Neural progenitor cell (in vitro differentiated cells): ENCODE data around the gene SYCE1L. TPM values are rescaled to one million over a fixed set of nuclear protein-coding genes. Genes with fewer than 3 reads are reported as not detected.

Source experiments
- DNase-seq: peaks from one replicate; pipeline ENCODE4 v3.0.0-alpha.2; 2016; ENCODE audit warnings: low spot score
- H2AFZ ChIP-seq: fragments of 200-600 bp; sonication (generic); replicated peaks from 2 replicates; pipeline ENCODE4 v1.6.1; 2016; ENCODE audit warnings: antibody characterized with exemption
- H3F3A ChIP-seq: fragments of 200-600 bp; sonication (generic); 2 replicates; pipeline ENCODE4 v1.6.1; 2016; ENCODE audit warnings: antibody characterized with exemption, low read depth
- H3K27ac ChIP-seq: fragments of 200-600 bp; sonication (generic); 2 replicates; pipeline ENCODE4 v1.5.1; 2016; ENCODE audit warnings: mild to moderate bottlenecking
- H3K27me3 ChIP-seq: fragments of 200-600 bp; sonication (generic); 2 replicates; pipeline ENCODE4 v1.6.1; 2016; ENCODE audit warnings: mild to moderate bottlenecking, moderate library complexity
- H3K36me3 ChIP-seq: fragments of 200-600 bp; sonication (generic); 2 replicates; pipeline ENCODE4 v1.5.1; 2016
- H3K4me1 ChIP-seq: fragments of 200-600 bp; sonication (generic); 2 replicates; pipeline ENCODE4 v1.6.1; 2016; ENCODE audit warnings: mixed run types
- H3K4me2 ChIP-seq: fragments of 200-600 bp; sonication (generic); 2 replicates; pipeline ENCODE4 v1.6.1; 2016
- H3K4me3 ChIP-seq: fragments of 200-600 bp; sonication (generic); 2 replicates; pipeline ENCODE4 v1.5.1; 2016
- H3K79me2 ChIP-seq: fragments of 200-600 bp; sonication (generic); 2 replicates; pipeline ENCODE4 v1.6.1; 2016; ENCODE audit warnings: low read depth
- H3K9ac ChIP-seq: fragments of 200-600 bp; sonication (generic); 2 replicates; pipeline ENCODE4 v1.6.1; 2016
- H3K9me3 ChIP-seq: fragments of 200-600 bp; sonication (generic); 2 replicates; pipeline ENCODE4 v1.5.1; 2016; ENCODE audit warnings: low read depth
- H4K20me1 ChIP-seq: fragments of 200-600 bp; sonication (generic); 2 replicates; pipeline ENCODE4 v1.6.1; 2016; ENCODE audit warnings: low read depth
- H3K27ac Mint-ChIP-seq: 3 replicates; pipeline ENCODE4 v1.8.0; 2021; ENCODE audit warnings: mixed read lengths
- H3K27me3 Mint-ChIP-seq: 2 replicates; pipeline ENCODE4 v1.8.0; 2022; ENCODE audit warnings: low read depth, mild to moderate bottlenecking, inconsistent platforms, moderate library complexity, mixed read lengths; ENCODE audit not compliant: insufficient read depth
- H3K36me3 Mint-ChIP-seq: 3 replicates; pipeline ENCODE4 v1.8.0; 2021; ENCODE audit warnings: mixed read lengths
- H3K4me1 Mint-ChIP-seq: 3 replicates; pipeline ENCODE4 v1.8.0; 2021; ENCODE audit warnings: mixed read lengths
- H3K4me3 Mint-ChIP-seq: 3 replicates; pipeline ENCODE4 v1.8.0; 2021; ENCODE audit warnings: mild to moderate bottlenecking, moderate library complexity, mixed read lengths
- H3K9me3 Mint-ChIP-seq: 3 replicates; pipeline ENCODE4 v1.8.0; 2020; ENCODE audit warnings: mixed read lengths
- CTCF ChIP-seq: fragments of 200-600 bp; sonication (generic); IDR thresholded peaks from 2 replicates; pipeline ENCODE4 v1.5.1; 2017; ENCODE audit warnings: antibody characterized with exemption, mild to moderate bottlenecking
- EZH2 ChIP-seq: fragments of 200-600 bp; sonication (generic); IDR thresholded peaks from 2 replicates; pipeline ENCODE4 v1.6.1; 2017; ENCODE audit warnings: antibody characterized with exemption, mild to moderate bottlenecking, moderate library complexity
- EZH2phosphoT487 ChIP-seq: fragments of 200-600 bp; sonication (generic); IDR thresholded peaks from 2 replicates; pipeline ENCODE4 v1.6.1; 2017; ENCODE audit warnings: antibody characterized with exemption
- total RNA-seq: library from RNA; depleted of rRNA; stranded (reverse); fragments of >200 nt; gene quantifications from 2 replicates; pipeline ENCODE4 v1.2.3, GENCODE V29; 2015; ENCODE audit warnings: low replicate concordance

Gene SYCE1L
- total RNA-seq, 1 donor from 2014 or later, result 4.2 TPM

GRCh38 chr16:77166726-77167125 lies 32.5 kb upstream of the SYCE1L start:
- Mint-ChIP-seq H3K27ac (no peak overlapping the region), H3K4me1 (no peaks in the 10 kb centered on the region), H3K36me3 (no peaks in the 10 kb centered on the region), H3K4me3 (no peak overlapping the region), H3K9me3 (no peaks in the 10 kb centered on the region), H3K27me3 (no peaks in the 10 kb centered on the region)
- no peak for DNase-seq
- Histone ChIP-seq H3K4me2 (no peak overlapping the region), H3K4me1 (no peaks in the 10 kb centered on the region), H4K20me1 (no peaks in the 10 kb centered on the region), H2AFZ (no peak overlapping the region), H3K27me3 (no peaks in the 10 kb centered on the region), H3K79me2 (no peaks in the 10 kb centered on the region), H3K36me3 (no peaks in the 10 kb centered on the region), H3K27ac (no peak overlapping the region), H3K4me3 (no peak overlapping the region), H3F3A (no peaks in the 10 kb centered on the region), H3K9me3 (no peaks in the 10 kb centered on the region), H3K9ac (no peak overlapping the region)
- TF ChIP-seq EZH2phosphoT487, result no peak
- no peak for TF ChIP-seq EZH2

DNA sequence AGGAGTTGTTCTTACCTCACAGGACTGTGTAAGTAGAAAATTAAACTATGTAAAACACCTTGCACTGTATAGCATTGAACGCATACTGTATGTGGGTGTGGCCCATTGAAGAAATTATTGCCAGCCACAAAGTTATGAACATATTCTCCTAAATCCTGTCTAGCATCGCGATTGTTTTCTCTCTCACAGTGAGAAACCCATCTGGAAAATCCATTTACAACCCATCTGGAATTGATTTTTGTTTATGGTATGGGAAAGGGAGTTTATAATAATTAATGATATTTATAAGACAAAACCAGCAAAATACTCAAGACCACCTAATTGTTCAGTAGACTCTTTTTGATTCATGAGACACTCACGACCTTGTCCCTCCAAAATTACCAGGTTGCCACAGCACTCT lies 30.3 kb upstream of the SYCE1L start:
- Histone ChIP-seq H3F3A (no peaks in the 10 kb centered on the region), H2AFZ (no peak overlapping the region), H3K4me2 (no peak overlapping the region), H3K79me2 (no peaks in the 10 kb centered on the region), H3K27ac (no peak overlapping the region), H3K27me3 (peaks cover 4% of the 10 kb centered on the region), H3K9me3 (no peaks in the 10 kb centered on the region), H3K9ac (no peak overlapping the region), H3K4me1 (no peaks in the 10 kb centered on the region), H4K20me1 (no peaks in the 10 kb centered on the region), H3K4me3 (no peak overlapping the region), H3K36me3 (no peaks in the 10 kb centered on the region)
- no peaks in the 10 kb centered on the region for H3K27me3 Mint-ChIP-seq
- H3K4me3 Mint-ChIP-seq, result no peak overlapping the region
- TF ChIP-seq EZH2, result no peak
- no peak for TF ChIP-seq EZH2phosphoT487
- TF ChIP-seq CTCF, result no peak
- H3K9me3 Mint-ChIP-seq, result no peaks in the 10 kb centered on the region
- no peaks in the 10 kb centered on the region for H3K36me3 Mint-ChIP-seq
- no peak overlapping the region for H3K27ac Mint-ChIP-seq
- no peaks in the 10 kb centered on the region for H3K4me1 Mint-ChIP-seq
- DNase-seq, result no peak

DNA sequence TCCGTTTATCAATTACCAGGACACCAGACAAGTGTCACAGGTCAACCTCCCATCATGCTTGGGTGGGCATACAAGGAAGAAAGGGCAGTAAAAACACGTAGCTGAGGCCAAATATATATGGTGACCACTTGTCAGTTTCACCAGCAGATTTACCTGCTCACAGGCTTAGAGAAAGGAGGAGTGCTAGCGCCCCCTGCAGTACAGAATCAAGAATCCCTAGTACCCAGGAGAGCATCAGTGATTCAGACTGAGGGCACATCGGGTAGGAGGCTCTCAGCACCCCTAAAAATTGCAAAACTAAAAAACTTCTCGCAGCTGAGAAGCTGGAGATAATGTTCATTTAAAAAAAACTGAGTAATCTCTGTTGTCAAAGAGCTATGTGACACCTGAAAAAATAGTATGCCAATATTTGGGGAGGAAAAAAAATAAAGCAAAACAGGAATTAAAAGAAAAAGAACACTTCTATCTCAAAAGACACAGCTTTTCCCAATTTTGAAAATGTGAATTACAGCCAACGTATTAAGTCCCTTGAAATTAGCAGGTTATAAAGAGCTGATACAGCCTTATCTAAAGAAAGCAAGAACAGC lies 29.5 kb upstream of the SYCE1L start:
- Mint-ChIP-seq H3K9me3 (no peaks in the 10 kb centered on the region), H3K36me3 (no peaks in the 10 kb centered on the region), H3K4me3 (no peak overlapping the region), H3K27me3 (no peaks in the 10 kb centered on the region), H3K4me1 (no peaks in the 10 kb centered on the region), H3K27ac (no peak overlapping the region)
- H3K4me3 ChIP-seq, result no peak overlapping the region
- H3K4me2 ChIP-seq, result no peak overlapping the region
- no peaks in the 10 kb centered on the region for H3K79me2 ChIP-seq
- no peak overlapping the region for H2AFZ ChIP-seq
- H4K20me1 ChIP-seq, result no peaks in the 10 kb centered on the region
- H3K9ac ChIP-seq, result no peak overlapping the region
- H3K27me3 ChIP-seq, result peaks cover 5% of the 10 kb centered on the region
- no peak overlapping the region for H3K27ac ChIP-seq
- H3K4me1 ChIP-seq, result no peaks in the 10 kb centered on the region
- H3K9me3 ChIP-seq, result no peaks in the 10 kb centered on the region
- H3K36me3 ChIP-seq, result no peaks in the 10 kb centered on the region
- TF ChIP-seq EZH2phosphoT487 (no peak), EZH2 (no peak), CTCF (peak; percentile 95)
- no peaks in the 10 kb centered on the region for H3F3A ChIP-seq
- DNase-seq, result peak; percentile 78

- no peaks in the 10 kb centered on the region for H3K9me3 ChIP-seq
- no peak overlapping the region for H3K27ac ChIP-seq
- H3K4me3 ChIP-seq, result no peak overlapping the region
- no peak for DNase-seq
- H3K9ac ChIP-seq, result no peak overlapping the region
- Mint-ChIP-seq H3K27me3 (no peaks in the 10 kb centered on the region), H3K36me3 (no peaks in the 10 kb centered on the region), H3K27ac (no peak overlapping the region), H3K9me3 (no peaks in the 10 kb centered on the region), H3K4me3 (no peak overlapping the region), H3K4me1 (no peaks in the 10 kb centered on the region)
- no peaks in the 10 kb centered on the region for H3K4me1 ChIP-seq
- no peak overlapping the region for H3K4me2 ChIP-seq
- no peaks in the 10 kb centered on the region for H4K20me1 ChIP-seq
- peaks cover 5% of the 10 kb centered on the region for H3K27me3 ChIP-seq
- H3F3A ChIP-seq, result no peaks in the 10 kb centered on the region
- no peaks in the 10 kb centered on the region for H3K36me3 ChIP-seq
- H2AFZ ChIP-seq, result peak overlapping the region; percentile 74
- H3K79me2 ChIP-seq, result no peaks in the 10 kb centered on the region
- no peak for TF ChIP-seq CTCF
- no peak for TF ChIP-seq EZH2
- no peak for TF ChIP-seq EZH2phosphoT487
Measured at GRCh38 chr16:77170805-77171204, 28.4 kb upstream of the SYCE1L start.
